ENCODE data around the gene UNKL. TPM values are rescaled to one million over a fixed set of nuclear protein-coding genes. Genes with fewer than 3 reads are reported as not detected.

UNKL gene
- total and polyA plus RNA-seq, 2 of the 8 experiments (the other 6 are each of a cell fraction or from before 2014, with no cell fraction given): 25.1 to 31.8 TPM

GRCh38 chr16:1348441-1348840 is 66.1 kb downstream of the UNKL start:
- TF ChIP-seq POLR2AphosphoS5 (IDR thresholded peaks at IDR 0.05; ENCODE audit: low read depth, low read length) (no peak), CEBPB (IDR thresholded peaks at IDR 0.05; ENCODE audit: low read depth, low read length) (no peak), HDAC2 (IDR thresholded peaks at IDR 0.05; ENCODE audit: borderline replicate concordance in 1 of 2, low read depth in 2 of 2, low read length in 2 of 2) (no peak), CBX5 (IDR thresholded peaks at IDR 0.05; ENCODE audit: low read depth, low read length) (no peak), CHD1 (IDR thresholded peaks at IDR 0.05; ENCODE audit: low read depth, low read length) (no peak), SIN3A (conservative IDR thresholded peaks at IDR 0.05 in 1 of 2, IDR thresholded peaks at IDR 0.05 in 1 of 2; ENCODE audit: low read depth in 1 of 2, low read length in 2 of 2) (no peak)

More at GRCh38 chr16:1348441-1348840, 66.1 kb downstream of the UNKL start:
- Histone ChIP-seq H2BK12ac (ENCODE audit: low read depth, low read length) (no peak overlapping the region), H3K56ac (replicated peaks; ENCODE audit: insufficient read length, low read depth, low read length) (no peak overlapping the region), H3K14ac (ENCODE audit: insufficient read length) (no peak overlapping the region), H3K27ac (ENCODE audit: low read depth, low read length) (no peak overlapping the region), H2BK20ac (ENCODE audit: low read length) (no peak overlapping the region), H3K4me1 (replicated peaks in 1 of 4; ENCODE audit: control insufficient read depth in 3 of 4, insufficient read depth in 4 of 4, low read length in 3 of 4) (peaks cover 0 to 11% (median 4%) of the 10 kb centered on the region in 4 experiments; a peak in 5 of 7 replicates), H3K36me3 (ENCODE audit: control insufficient read depth in 2 of 4, insufficient read depth in 4 of 4, low read length in 3 of 4) (peaks cover 4 to 9% (median 5%) of the 10 kb centered on the region in 4 experiments; a peak in 4 of 8 replicates), H2BK5ac (ENCODE audit: low read depth, low read length) (no peak overlapping the region), H4K91ac (replicated peaks; ENCODE audit: insufficient read length, low read length) (no peak overlapping the region), H3K9me3 (ENCODE audit: insufficient read depth in 2 of 2, low read depth in 1 of 2, low read length in 1 of 2) (no peaks in the 10 kb centered on the region), H2BK120ac (replicated peaks; ENCODE audit: low read depth, low read length) (no peak overlapping the region), H4K8ac (ENCODE audit: extremely low read depth, insufficient read depth, low read length) (no peak overlapping the region), H3K4me3 (ENCODE audit: extremely low read depth in 1 of 4, insufficient read depth in 2 of 4, low read depth in 3 of 4, low read length in 4 of 4) (no peak overlapping the region), H3K27me3 (replicated peaks in 1 of 4; ENCODE audit: control insufficient read depth in 3 of 4, extremely low read depth in 1 of 4, insufficient read depth in 3 of 4, low read length in 3 of 4) (no peaks in the 10 kb centered on the region; a peak in 2 of 7 replicates), H3K4ac (replicated peaks; ENCODE audit: insufficient read length, low read depth, low read length) (no peak overlapping the region), H3K23me2 (ENCODE audit: low read depth, low read length) (peaks cover 16% of the 10 kb centered on the region), H3K79me1 (ENCODE audit: low read depth, low read length) (peaks cover 9% of the 10 kb centered on the region; the same call in 1 of the 2 replicates), H2BK15ac (ENCODE audit: low read length) (no peak overlapping the region), H4K5ac (ENCODE audit: insufficient read length, low read depth, low read length) (no peak overlapping the region), H2AFZ (ENCODE audit: low read length) (no peak overlapping the region), H2AK5ac (ENCODE audit: low read depth, low read length) (no peak overlapping the region), H3K23ac (ENCODE audit: insufficient read length) (no peak overlapping the region), H4K20me1 (replicated peaks in 1 of 2; ENCODE audit: control insufficient read depth in 1 of 2, insufficient read depth in 2 of 2, low read length in 2 of 2) (peaks cover 0 to 12% of the 10 kb centered on the region in 2 experiments), H3K79me2 (ENCODE audit: control insufficient read depth in 1 of 2, insufficient read depth in 2 of 2, low read length in 2 of 2) (peaks cover 0 to 24% of the 10 kb centered on the region in 2 experiments; a peak in 2 of 4 replicates), H3K4me2 (ENCODE audit: insufficient read depth in 1 of 2, low read depth in 2 of 2, low read length in 2 of 2) (no peak overlapping the region), H3K9ac (replicated peaks in 1 of 4; ENCODE audit: extremely low read depth in 1 of 4, low read depth in 3 of 4, low read length in 3 of 4) (no peak overlapping the region), H3K18ac (ENCODE audit: extremely low read depth, low read length) (no peak overlapping the region)
- FAIRE-seq: no peak
- DNase-seq (ENCODE audit: low read depth in 1 of 2, low spot score in 2 of 2): no peak
- 97% methylated on average over 15 of the region's 15 CpGs; no CpG with 5 or more reads in 1 of the 2 experiments for WGBS, 2 experiments (ENCODE audit: extremely low coverage in 1 of 2, insufficient coverage in 1 of 2, insufficient read length in 1 of 2, insufficient replicate concordance in 2 of 2, low coverage in 1 of 2, low lambda C conversion rate in 2 of 2, missing lambda C conversion rate in 1 of 2)
- POLR2A ChIA-PET (ENCODE audit: partially characterized antibody): interaction anchor here (0.8 to 3.0 kb wide), 4 partner anchors 13 to 395 kb away, joined by 3 to 19 read pairs (median 10); no protein-coding TSS in a partner anchor
- CTCF ChIA-PET (ENCODE audit: partially characterized antibody): interaction anchor here (7.1 to 11.1 kb wide), 2 partner anchors 12 to 17 kb away, joined by 43 to 52 read pairs; partner anchors contain the start of gene BAIAP3
